Measurements from ENCODE around the gene DNAJC5.

Gene DNAJC5

DNA sequence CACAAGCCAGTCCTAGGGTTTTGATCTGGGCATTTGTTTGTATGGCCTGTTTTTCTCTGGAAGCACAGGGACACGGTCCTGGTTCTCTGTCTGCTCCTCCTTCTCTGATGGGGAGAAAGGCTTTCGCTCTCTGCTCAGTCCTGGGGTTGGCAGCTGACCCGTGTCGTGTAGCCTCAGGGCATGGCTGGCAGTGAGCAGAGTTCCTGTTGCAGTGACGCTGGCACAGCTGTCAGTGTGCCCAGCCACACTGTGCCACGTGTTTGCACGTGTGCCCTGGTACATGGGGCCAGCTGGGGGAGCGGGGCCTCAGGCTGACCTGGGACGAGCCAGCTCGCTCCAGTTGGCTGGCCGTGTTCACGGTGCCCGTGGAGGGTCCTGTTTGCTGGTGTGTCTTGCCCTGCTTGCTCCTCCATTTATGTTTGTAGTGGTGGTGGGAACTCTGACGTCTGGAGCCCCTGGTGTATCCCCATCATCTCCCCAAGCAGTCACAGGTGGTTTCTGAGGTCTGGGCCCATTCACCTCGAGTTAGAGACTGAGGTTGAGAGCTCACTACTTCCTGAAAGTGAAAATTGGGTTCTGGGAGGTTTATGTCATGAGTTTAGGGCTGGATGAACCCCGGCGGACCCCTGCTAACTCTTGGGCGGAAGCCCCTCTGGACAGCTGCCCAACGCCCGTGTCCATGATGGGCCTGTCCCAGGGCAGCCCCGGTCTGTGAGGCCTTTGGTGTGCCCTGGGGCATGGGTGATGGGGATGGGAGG lies 10.2 kb upstream of the DNAJC5 start:
- Histone ChIP-seq H3K79me2 (ENCODE audit: insufficient read depth, low read length) (no peaks in the 10 kb centered on the region), H3K9ac (ENCODE audit: low read length) (no peak overlapping the region), H3K36me3 (ENCODE audit: insufficient read depth, low read length) (peaks cover 49% of the 10 kb centered on the region), H3K9me3 (ENCODE audit: low read length) (no peaks in the 10 kb centered on the region), H3K27ac (ENCODE audit: low read depth, low read length, poor library complexity, severe bottlenecking) (no peak overlapping the region), H3K4me2 (ENCODE audit: low read length) (no peak overlapping the region), H2AFZ (ENCODE audit: low read length) (no peak overlapping the region), H3K4me1 (ENCODE audit: insufficient read depth, low read length, severe bottlenecking) (no peaks in the 10 kb centered on the region), H3K4me3 (ENCODE audit: low read depth, low read length, poor library complexity, severe bottlenecking) (no peak overlapping the region), H3K9me2 (ENCODE audit: low read depth, low read length) (no peaks in the 10 kb centered on the region), H3F3A (ENCODE audit: insufficient read depth, low read length) (no peaks in the 10 kb centered on the region), H3K27me3 (ENCODE audit: insufficient read depth, low read length) (no peaks in the 10 kb centered on the region), H4K20me1 (ENCODE audit: insufficient read depth, low read length) (no peaks in the 10 kb centered on the region)
- TF ChIP-seq EZH2 (IDR thresholded peaks at IDR 0.05; ENCODE audit: borderline replicate concordance, low read length): no peak
- TF ChIP-seq, protein P1, sequence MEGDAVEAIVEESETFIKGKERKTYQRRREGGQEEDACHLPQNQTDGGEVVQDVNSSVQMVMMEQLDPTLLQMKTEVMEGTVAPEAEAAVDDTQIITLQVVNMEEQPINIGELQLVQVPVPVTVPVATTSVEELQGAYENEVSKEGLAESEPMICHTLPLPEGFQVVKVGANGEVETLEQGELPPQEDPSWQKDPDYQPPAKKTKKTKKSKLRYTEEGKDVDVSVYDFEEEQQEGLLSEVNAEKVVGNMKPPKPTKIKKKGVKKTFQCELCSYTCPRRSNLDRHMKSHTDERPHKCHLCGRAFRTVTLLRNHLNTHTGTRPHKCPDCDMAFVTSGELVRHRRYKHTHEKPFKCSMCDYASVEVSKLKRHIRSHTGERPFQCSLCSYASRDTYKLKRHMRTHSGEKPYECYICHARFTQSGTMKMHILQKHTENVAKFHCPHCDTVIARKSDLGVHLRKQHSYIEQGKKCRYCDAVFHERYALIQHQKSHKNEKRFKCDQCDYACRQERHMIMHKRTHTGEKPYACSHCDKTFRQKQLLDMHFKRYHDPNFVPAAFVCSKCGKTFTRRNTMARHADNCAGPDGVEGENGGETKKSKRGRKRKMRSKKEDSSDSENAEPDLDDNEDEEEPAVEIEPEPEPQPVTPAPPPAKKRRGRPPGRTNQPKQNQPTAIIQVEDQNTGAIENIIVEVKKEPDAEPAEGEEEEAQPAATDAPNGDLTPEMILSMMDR (IDR thresholded peaks at IDR 0.05; ENCODE audit: low read length): no peak

DNA sequence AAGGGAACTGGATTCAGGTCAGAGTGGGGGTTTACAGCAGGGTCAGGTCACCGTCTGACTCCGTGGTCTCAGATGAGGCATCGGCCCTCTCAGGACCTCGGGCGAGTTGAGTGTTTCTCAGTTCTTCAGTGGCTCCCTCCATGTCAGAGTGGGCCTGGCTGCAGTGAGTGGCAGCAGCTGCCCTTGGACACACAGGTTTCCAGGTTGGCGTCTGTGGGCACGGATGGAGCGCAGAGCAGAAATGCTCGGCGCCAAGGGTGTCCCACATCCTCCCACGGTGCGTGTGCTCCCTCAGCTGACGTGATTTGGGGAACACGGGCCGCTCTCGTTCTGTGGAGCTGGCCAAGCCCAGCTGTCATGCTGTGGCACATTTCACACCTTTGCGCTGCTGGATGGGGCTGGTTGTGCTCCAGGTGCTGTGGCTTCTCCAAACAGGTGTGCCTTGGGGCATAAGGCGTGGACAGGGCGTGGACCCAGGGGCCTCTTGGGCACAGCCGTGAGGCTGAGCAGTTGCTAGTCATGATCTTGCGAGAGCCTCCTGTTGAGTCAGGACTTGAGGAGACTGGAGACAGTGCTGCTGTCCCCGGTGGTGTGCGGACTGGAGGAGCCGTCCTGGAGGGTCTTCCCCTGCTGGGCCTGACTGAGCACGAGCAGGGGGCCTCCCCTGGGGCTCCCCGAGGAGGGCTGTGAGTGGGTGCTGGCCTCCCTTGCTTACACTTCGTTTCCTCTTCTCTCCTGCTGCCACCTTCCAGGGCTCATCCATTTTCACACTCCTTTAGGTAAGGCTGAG lies 9.5 kb upstream of the DNAJC5 start:
- no peak overlapping the region for H3K4me3 ChIP-seq (ENCODE audit: low read depth, low read length, poor library complexity, severe bottlenecking)
- no peaks in the 10 kb centered on the region for H3K9me3 ChIP-seq (ENCODE audit: low read length)
- H3K9me2 ChIP-seq (ENCODE audit: low read depth, low read length): no peaks in the 10 kb centered on the region
- no peak overlapping the region for H3K4me2 ChIP-seq (ENCODE audit: low read length)
- no peaks in the 10 kb centered on the region for H3K27me3 ChIP-seq (ENCODE audit: insufficient read depth, low read length)
- peaks cover 57% of the 10 kb centered on the region for H3K36me3 ChIP-seq (ENCODE audit: insufficient read depth, low read length)
- no peaks in the 10 kb centered on the region for H4K20me1 ChIP-seq (ENCODE audit: insufficient read depth, low read length)
- no peaks in the 10 kb centered on the region for H3F3A ChIP-seq (ENCODE audit: insufficient read depth, low read length)
- TF ChIP-seq EZH2 (IDR thresholded peaks at IDR 0.05; ENCODE audit: borderline replicate concordance, low read length): no peak
- TF ChIP-seq, protein P1 (IDR thresholded peaks at IDR 0.05; ENCODE audit: low read length): no peak
- no peak overlapping the region for H3K9ac ChIP-seq (ENCODE audit: low read length)
- H3K27ac ChIP-seq (ENCODE audit: low read depth, low read length, poor library complexity, severe bottlenecking): no peak overlapping the region
- H3K79me2 ChIP-seq (ENCODE audit: insufficient read depth, low read length): no peaks in the 10 kb centered on the region
- no peaks in the 10 kb centered on the region for H3K4me1 ChIP-seq (ENCODE audit: insufficient read depth, low read length, severe bottlenecking)
- no peak overlapping the region for H2AFZ ChIP-seq (ENCODE audit: low read length)

DNA sequence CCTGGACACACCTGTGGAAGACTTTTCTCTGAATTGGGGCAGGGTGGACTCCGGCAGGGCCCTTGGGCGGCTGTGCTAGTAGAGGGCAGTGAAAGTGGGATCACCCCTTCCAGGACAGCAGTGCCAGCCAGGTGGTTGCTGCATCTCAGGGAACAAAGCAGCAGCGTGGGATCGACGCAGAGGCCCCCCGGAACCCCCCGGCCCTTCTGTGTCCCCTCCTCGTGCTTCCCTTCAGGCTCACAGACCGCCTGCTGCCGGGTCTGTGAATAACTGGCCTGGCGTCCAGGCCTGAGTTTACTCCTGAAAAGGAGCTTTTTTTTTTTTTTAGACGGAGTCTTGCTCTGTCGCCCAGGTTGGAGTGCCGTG lies 8.9 kb upstream of the DNAJC5 start:
- no peaks in the 10 kb centered on the region for H3K79me2 ChIP-seq (ENCODE audit: insufficient read depth, low read length)
- H3F3A ChIP-seq (ENCODE audit: insufficient read depth, low read length): no peaks in the 10 kb centered on the region

More for the DNA sequence above, 8.9 kb upstream of the DNAJC5 start:
- Histone ChIP-seq H2AFZ (ENCODE audit: low read length) (no peak overlapping the region), H3K36me3 (ENCODE audit: insufficient read depth, low read length) (peaks cover 62% of the 10 kb centered on the region), H4K20me1 (ENCODE audit: insufficient read depth, low read length) (no peaks in the 10 kb centered on the region), H3K4me3 (ENCODE audit: low read depth, low read length, poor library complexity, severe bottlenecking) (no peak overlapping the region), H3K4me2 (ENCODE audit: low read length) (no peak overlapping the region), H3K9ac (ENCODE audit: low read length) (no peak overlapping the region), H3K9me3 (ENCODE audit: low read length) (no peaks in the 10 kb centered on the region), H3K4me1 (ENCODE audit: insufficient read depth, low read length, severe bottlenecking) (no peaks in the 10 kb centered on the region), H3K9me2 (ENCODE audit: low read depth, low read length) (no peaks in the 10 kb centered on the region), H3K27me3 (ENCODE audit: insufficient read depth, low read length) (no peaks in the 10 kb centered on the region), H3K27ac (ENCODE audit: low read depth, low read length, poor library complexity, severe bottlenecking) (no peak overlapping the region)
- TF ChIP-seq, protein P1 (IDR thresholded peaks at IDR 0.05; ENCODE audit: low read length): no peak
- TF ChIP-seq EZH2 (IDR thresholded peaks at IDR 0.05; ENCODE audit: borderline replicate concordance, low read length): no peak
